ENCODE measurements around the gene CTSZ.

The CTSZ gene

GRCh38 chr20:59006864-59007664 lies at the start of gene CTSZ:
Gene CTSZ, minus strand, starts transcription at chr20:59007254. Its CDS starts 126 bp downstream, at chr20:59007128.
- Histone ChIP-seq H3K27ac (ENCODE audit: low read depth, low read length) (peak within 1 kb of the TSS; percentile 77), H3K9ac (ENCODE audit: low read length in 5 of 5) (peak within 1 kb of the TSS; percentile 77 to 98 (median 95)), H3K36me3 (ENCODE audit: control insufficient read depth in 5 of 5, insufficient read depth in 5 of 5, low read length in 5 of 5) (peaks cover 0 to 22% (median 19%) of the 10 kb centered on the region in 5 donors), H3K4me3 (ENCODE audit: low read depth in 1 of 5, low read length in 5 of 5) (peak within 1 kb of the TSS; percentile 53 to 92 (median 87)), H3K4me1 (ENCODE audit: control insufficient read depth in 5 of 5, insufficient read depth in 5 of 5, low read length in 5 of 5) (peaks cover 22 to 91% (median 78%) of the 10 kb centered on the region in 5 donors), H3K27me3 (ENCODE audit: control insufficient read depth in 5 of 5, insufficient read depth in 4 of 5, low read length in 5 of 5) (no peaks in the 10 kb centered on the region), H3K9me3 (ENCODE audit: control insufficient read depth in 5 of 5, low read length in 5 of 5) (no peaks in the 10 kb centered on the region)

- Histone ChIP-seq H3K4me3 (ENCODE audit: low read depth in 1 of 5, low read length in 5 of 5) (no peak overlapping the region), H3K36me3 (ENCODE audit: control insufficient read depth in 5 of 5, insufficient read depth in 5 of 5, low read length in 5 of 5) (no peaks in the 10 kb centered on the region), H3K27ac (ENCODE audit: low read depth, low read length) (no peak overlapping the region), H3K27me3 (ENCODE audit: control insufficient read depth in 5 of 5, insufficient read depth in 4 of 5, low read length in 5 of 5) (no peaks in the 10 kb centered on the region), H3K4me1 (ENCODE audit: control insufficient read depth in 5 of 5, insufficient read depth in 5 of 5, low read length in 5 of 5) (no peaks in the 10 kb centered on the region), H3K9me3 (ENCODE audit: control insufficient read depth in 5 of 5, low read length in 5 of 5) (no peaks in the 10 kb centered on the region), H3K9ac (ENCODE audit: low read length in 5 of 5) (no peak overlapping the region)
These were observed 48.2 kb upstream of the CTSZ start for GRCh38 chr20:59055302-59055701.

- no peaks in the 10 kb centered on the region for H3K36me3 ChIP-seq (ENCODE audit: control insufficient read depth in 5 of 5, insufficient read depth in 5 of 5, low read length in 5 of 5)
- H3K4me3 ChIP-seq (ENCODE audit: low read depth in 1 of 5, low read length in 5 of 5): no peak overlapping the region
- no peaks in the 10 kb centered on the region for H3K27me3 ChIP-seq (ENCODE audit: control insufficient read depth in 5 of 5, insufficient read depth in 4 of 5, low read length in 5 of 5)
- peaks cover 0 to 27% (median 15%) of the 10 kb centered on the region in 5 donors for H3K4me1 ChIP-seq (ENCODE audit: control insufficient read depth in 5 of 5, insufficient read depth in 5 of 5, low read length in 5 of 5)
- no peaks in the 10 kb centered on the region for H3K9me3 ChIP-seq (ENCODE audit: control insufficient read depth in 5 of 5, low read length in 5 of 5)
- no peak overlapping the region for H3K9ac ChIP-seq (ENCODE audit: low read length in 5 of 5)
- no peak overlapping the region for H3K27ac ChIP-seq (ENCODE audit: low read depth, low read length)
These were observed 44.7 kb upstream of the CTSZ start for GRCh38 chr20:59051666-59052185.

GRCh38 chr20:59050437-59050836 lies 43.4 kb upstream of the CTSZ start:
- Histone ChIP-seq H3K36me3 (ENCODE audit: control insufficient read depth in 5 of 5, insufficient read depth in 5 of 5, low read length in 5 of 5) (no peaks in the 10 kb centered on the region), H3K27me3 (ENCODE audit: control insufficient read depth in 5 of 5, insufficient read depth in 4 of 5, low read length in 5 of 5) (no peaks in the 10 kb centered on the region), H3K4me3 (ENCODE audit: low read depth in 1 of 5, low read length in 5 of 5) (no peak overlapping the region), H3K4me1 (ENCODE audit: control insufficient read depth in 5 of 5, insufficient read depth in 5 of 5, low read length in 5 of 5) (peaks cover 0 to 27% (median 15%) of the 10 kb centered on the region in 5 donors), H3K9me3 (ENCODE audit: control insufficient read depth in 5 of 5, low read length in 5 of 5) (no peaks in the 10 kb centered on the region), H3K27ac (ENCODE audit: low read depth, low read length) (no peak overlapping the region), H3K9ac (ENCODE audit: low read length in 5 of 5) (no peak overlapping the region)

GRCh38 chr20:59048681-59049030 lies 41.6 kb upstream of the CTSZ start:
- no peak overlapping the region for H3K4me3 ChIP-seq (ENCODE audit: low read depth in 1 of 5, low read length in 5 of 5)
- no peaks in the 10 kb centered on the region for H3K36me3 ChIP-seq (ENCODE audit: control insufficient read depth in 5 of 5, insufficient read depth in 5 of 5, low read length in 5 of 5)
- H3K9ac ChIP-seq (ENCODE audit: low read length in 5 of 5): no peak overlapping the region
- peak overlapping the region; percentile 56 for H3K27ac ChIP-seq (ENCODE audit: low read depth, low read length)
- H3K27me3 ChIP-seq (ENCODE audit: control insufficient read depth in 5 of 5, insufficient read depth in 4 of 5, low read length in 5 of 5): no peaks in the 10 kb centered on the region
- H3K9me3 ChIP-seq (ENCODE audit: control insufficient read depth in 5 of 5, low read length in 5 of 5): no peaks in the 10 kb centered on the region
- H3K4me1 ChIP-seq (ENCODE audit: control insufficient read depth in 5 of 5, insufficient read depth in 5 of 5, low read length in 5 of 5): peaks cover 0 to 28% (median 15%) of the 10 kb centered on the region in 5 donors

- H3K9ac ChIP-seq (ENCODE audit: low read length in 5 of 5): no peak overlapping the region
- H3K4me3 ChIP-seq (ENCODE audit: low read depth in 1 of 5, low read length in 5 of 5): peak overlapping the region in 1 of 5 donors; percentile 17
- peaks cover 0 to 34% (median 19%) of the 10 kb centered on the region in 5 donors for H3K4me1 ChIP-seq (ENCODE audit: control insufficient read depth in 5 of 5, insufficient read depth in 5 of 5, low read length in 5 of 5)
- no peaks in the 10 kb centered on the region for H3K36me3 ChIP-seq (ENCODE audit: control insufficient read depth in 5 of 5, insufficient read depth in 5 of 5, low read length in 5 of 5)
- H3K9me3 ChIP-seq (ENCODE audit: control insufficient read depth in 5 of 5, low read length in 5 of 5): no peaks in the 10 kb centered on the region
- no peaks in the 10 kb centered on the region for H3K27me3 ChIP-seq (ENCODE audit: control insufficient read depth in 5 of 5, insufficient read depth in 4 of 5, low read length in 5 of 5)
- H3K27ac ChIP-seq (ENCODE audit: low read depth, low read length): peak overlapping the region; percentile 56
These were observed 41.1 kb upstream of the CTSZ start for GRCh38 chr20:59047938-59048680.

- no peaks in the 10 kb centered on the region for H3K27me3 ChIP-seq (ENCODE audit: control insufficient read depth in 5 of 5, insufficient read depth in 4 of 5, low read length in 5 of 5)
- H3K4me3 ChIP-seq (ENCODE audit: low read depth in 1 of 5, low read length in 5 of 5): no peak overlapping the region
These were observed 39.8 kb upstream of the CTSZ start for GRCh38 chr20:59046862-59047261.

GRCh38 chr20:59044796-59045195 lies 37.7 kb upstream of the CTSZ start:
- no peak overlapping the region for H3K9ac ChIP-seq (ENCODE audit: low read length in 5 of 5)
- no peaks in the 10 kb centered on the region for H3K27me3 ChIP-seq (ENCODE audit: control insufficient read depth in 5 of 5, insufficient read depth in 4 of 5, low read length in 5 of 5)
- H3K27ac ChIP-seq (ENCODE audit: low read depth, low read length): no peak overlapping the region
- H3K36me3 ChIP-seq (ENCODE audit: control insufficient read depth in 5 of 5, insufficient read depth in 5 of 5, low read length in 5 of 5): peaks cover 0 to 6% (median 0%) of the 10 kb centered on the region in 5 donors
- H3K4me1 ChIP-seq (ENCODE audit: control insufficient read depth in 5 of 5, insufficient read depth in 5 of 5, low read length in 5 of 5): peaks cover 0 to 54% (median 44%) of the 10 kb centered on the region in 5 donors
- H3K4me3 ChIP-seq (ENCODE audit: low read depth in 1 of 5, low read length in 5 of 5): no peak overlapping the region
- no peaks in the 10 kb centered on the region for H3K9me3 ChIP-seq (ENCODE audit: control insufficient read depth in 5 of 5, low read length in 5 of 5)

More at GRCh38 chr20:59046862-59047261, 39.8 kb upstream of the CTSZ start:
- peak overlapping the region; percentile 56 for H3K27ac ChIP-seq (ENCODE audit: low read depth, low read length)
- H3K4me1 ChIP-seq (ENCODE audit: control insufficient read depth in 5 of 5, insufficient read depth in 5 of 5, low read length in 5 of 5): peaks cover 0 to 41% (median 26%) of the 10 kb centered on the region in 5 donors
- H3K36me3 ChIP-seq (ENCODE audit: control insufficient read depth in 5 of 5, insufficient read depth in 5 of 5, low read length in 5 of 5): no peaks in the 10 kb centered on the region
- no peaks in the 10 kb centered on the region for H3K9me3 ChIP-seq (ENCODE audit: control insufficient read depth in 5 of 5, low read length in 5 of 5)
- H3K9ac ChIP-seq (ENCODE audit: low read length in 5 of 5): no peak overlapping the region

GRCh38 chr20:59044295-59044694 lies 37.2 kb upstream of the CTSZ start:
- Histone ChIP-seq H3K4me1 (ENCODE audit: control insufficient read depth in 5 of 5, insufficient read depth in 5 of 5, low read length in 5 of 5) (peaks cover 0 to 50% (median 44%) of the 10 kb centered on the region in 5 donors), H3K9me3 (ENCODE audit: control insufficient read depth in 5 of 5, low read length in 5 of 5) (no peaks in the 10 kb centered on the region), H3K4me3 (ENCODE audit: low read depth in 1 of 5, low read length in 5 of 5) (no peak overlapping the region), H3K27me3 (ENCODE audit: control insufficient read depth in 5 of 5, insufficient read depth in 4 of 5, low read length in 5 of 5) (no peaks in the 10 kb centered on the region), H3K27ac (ENCODE audit: low read depth, low read length) (peak overlapping the region; percentile 85), H3K36me3 (ENCODE audit: control insufficient read depth in 5 of 5, insufficient read depth in 5 of 5, low read length in 5 of 5) (peaks cover 0 to 6% (median 0%) of the 10 kb centered on the region in 5 donors), H3K9ac (ENCODE audit: low read length in 5 of 5) (no peak overlapping the region)

GRCh38 chr20:59043698-59044097 lies 36.6 kb upstream of the CTSZ start:
- H3K9me3 ChIP-seq (ENCODE audit: control insufficient read depth in 5 of 5, low read length in 5 of 5): no peaks in the 10 kb centered on the region
- H3K9ac ChIP-seq (ENCODE audit: low read length in 5 of 5): no peak overlapping the region
- H3K36me3 ChIP-seq (ENCODE audit: control insufficient read depth in 5 of 5, insufficient read depth in 5 of 5, low read length in 5 of 5): peaks cover 0 to 6% (median 0%) of the 10 kb centered on the region in 5 donors
- H3K27me3 ChIP-seq (ENCODE audit: control insufficient read depth in 5 of 5, insufficient read depth in 4 of 5, low read length in 5 of 5): no peaks in the 10 kb centered on the region
- H3K27ac ChIP-seq (ENCODE audit: low read depth, low read length): peak overlapping the region; percentile 85
- H3K4me3 ChIP-seq (ENCODE audit: low read depth in 1 of 5, low read length in 5 of 5): no peak overlapping the region
- peaks cover 0 to 47% (median 44%) of the 10 kb centered on the region in 5 donors for H3K4me1 ChIP-seq (ENCODE audit: control insufficient read depth in 5 of 5, insufficient read depth in 5 of 5, low read length in 5 of 5)

Measured in subcutaneous abdominal adipose tissue (tissue), 5 donors.